Glomerular endothelial cell (primary cell): ENCODE results near the gene MGST3. TPM values are rescaled to one million over a fixed set of nuclear protein-coding genes. Genes with fewer than 3 reads are reported as not detected.
"Not testable (repeated sequence)": the region's sequence is repeated elsewhere in the genome, so short reads cannot be mapped to it uniquely, and the experiment has no call there.

ENCODE experiments used
- DNase-seq: peaks from one replicate; pipeline ENCODE4 v3.0.0-alpha.2; 2011; ENCODE audit warnings: low read depth, low spot score; ENCODE audit errors: extremely low read depth
- total RNA-seq: library from RNA; depleted of rRNA; stranded (reverse); fragments of >200 nt; gene quantifications from 2 replicates; pipeline ENCODE4 v1.2.3, GENCODE V29; 2015

Gene MGST3
- total RNA-seq, 1 donor from 2014 or later, result 227 TPM

DNA sequence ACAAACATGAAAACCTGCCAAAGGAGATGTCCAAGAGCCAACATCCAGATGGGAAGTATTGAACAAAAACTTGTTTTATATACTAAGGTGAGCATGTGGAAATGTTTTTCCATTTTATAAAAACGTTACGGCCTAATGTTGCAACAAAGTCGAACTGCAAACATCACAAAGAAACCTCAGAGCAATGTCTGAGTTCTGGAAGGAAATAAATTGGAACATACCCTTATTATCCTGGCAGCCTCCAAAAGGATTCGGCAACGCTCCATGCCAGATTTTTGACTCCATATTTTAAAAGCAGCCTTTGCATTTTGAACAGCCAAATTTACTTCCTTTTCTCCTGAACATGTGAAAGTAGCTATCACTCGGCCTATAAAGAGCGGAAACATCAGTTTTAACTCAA, 64.0 kb downstream of the MGST3 start:
- DNase-seq, result no peak

DNA sequence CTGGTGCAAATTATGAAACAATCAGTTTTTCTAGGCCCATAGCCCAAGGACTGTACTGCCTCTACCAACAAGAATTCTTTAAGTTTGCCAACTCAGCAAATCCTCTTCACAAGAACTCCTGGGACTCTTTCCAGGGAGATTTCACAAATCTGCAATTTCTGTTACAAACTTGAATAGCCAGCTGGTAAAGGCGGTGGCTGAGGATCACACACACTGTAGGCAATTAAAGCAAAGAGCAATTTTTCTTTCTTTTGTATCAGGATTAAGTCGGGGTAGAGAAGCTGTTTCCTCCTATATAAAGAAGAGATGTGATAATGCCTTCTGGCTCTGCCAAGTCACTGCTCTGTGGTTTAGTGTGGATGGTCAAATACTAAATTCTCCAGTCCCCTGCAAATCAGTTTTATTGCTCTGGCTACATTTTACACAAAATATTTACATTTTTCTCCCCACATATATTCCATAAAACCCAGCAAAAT, 65.6 kb downstream of the MGST3 start:
- no peak for DNase-seq

DNA sequence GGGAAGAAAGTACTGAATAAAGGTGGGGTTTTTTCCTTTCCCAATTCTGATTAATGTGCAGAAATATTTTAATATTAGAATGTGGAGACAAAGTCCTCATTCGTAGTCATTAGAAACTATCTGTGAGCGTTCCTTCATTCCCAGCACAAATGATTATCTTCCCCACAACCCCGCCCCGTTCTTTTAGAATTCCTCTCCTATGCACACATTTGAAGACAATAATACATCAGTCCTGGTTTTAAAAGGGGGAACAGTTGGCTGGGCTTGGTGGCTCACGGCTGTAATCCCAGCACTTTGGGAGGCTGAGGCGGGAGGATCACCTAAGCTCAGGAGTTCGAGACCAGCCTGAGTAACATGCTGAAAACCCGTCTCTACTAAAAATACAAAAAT, 66.5 kb downstream of the MGST3 start:
- DNase-seq, result no peak

DNA sequence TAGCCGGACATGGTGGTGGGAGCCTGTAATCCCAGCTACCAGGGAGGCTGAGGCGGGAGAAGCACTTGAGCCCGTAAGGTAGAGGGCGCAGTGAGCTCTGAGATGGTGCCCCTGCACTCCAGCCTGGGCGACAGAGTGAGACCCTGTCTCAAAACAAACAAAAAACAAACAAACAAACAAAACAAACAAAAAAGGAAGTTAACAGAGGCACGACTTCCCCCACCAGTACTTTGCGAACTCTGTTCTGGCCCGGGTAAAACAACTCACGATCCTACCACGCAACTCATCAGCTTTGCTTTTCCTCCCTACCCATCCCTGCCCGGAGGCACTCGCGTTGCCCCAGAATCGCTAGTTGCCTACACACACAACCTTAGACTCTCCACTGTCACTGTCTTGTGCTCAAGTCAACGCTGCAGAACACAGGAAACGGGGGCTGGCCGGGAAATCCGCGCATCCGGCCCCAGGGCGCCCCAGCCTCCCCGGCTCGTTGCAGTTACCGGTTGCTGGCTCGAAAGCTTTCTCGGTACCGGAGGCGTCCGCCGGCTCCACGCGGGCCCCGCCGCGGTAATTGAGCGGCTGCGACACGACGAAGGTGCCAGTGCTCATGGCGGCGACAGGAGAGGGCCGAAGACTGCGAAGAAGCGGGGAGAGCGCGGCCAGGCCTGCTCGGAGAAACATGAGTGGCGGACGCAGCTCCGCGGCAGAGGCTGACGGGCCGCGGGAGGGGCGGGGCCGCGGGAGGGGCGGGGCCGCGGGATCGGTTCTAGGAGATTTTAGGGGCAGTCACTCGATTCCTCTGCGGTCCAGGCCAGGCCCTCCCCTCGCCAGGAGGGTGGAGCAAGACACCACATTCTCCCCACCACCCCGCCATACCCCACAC, 67.1 kb downstream of the MGST3 start, which contains the start of gene ALDH9A1:
ALDH9A1 (minus strand) TSS at position 682 of the 880 bp plus-strand sequence; CDS start at position 678, 4 bp downstream.
- DNase-seq, result no peak

DNA sequence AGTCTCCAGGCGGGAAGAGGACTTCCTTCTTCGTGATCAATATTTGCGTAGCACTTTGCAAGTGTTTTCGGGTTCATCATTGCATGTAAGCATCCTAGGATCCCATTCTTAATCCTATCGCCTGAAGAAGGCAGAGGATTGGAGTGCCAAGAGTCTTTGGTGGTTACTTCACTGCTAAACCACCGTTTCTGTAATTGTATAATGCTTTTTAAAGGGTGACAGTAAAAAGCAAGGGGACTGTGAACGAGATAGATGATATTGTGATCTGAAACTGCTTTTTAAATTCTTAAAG, 67.7 kb downstream of the MGST3 start:
- DNase-seq, result no peak

DNA sequence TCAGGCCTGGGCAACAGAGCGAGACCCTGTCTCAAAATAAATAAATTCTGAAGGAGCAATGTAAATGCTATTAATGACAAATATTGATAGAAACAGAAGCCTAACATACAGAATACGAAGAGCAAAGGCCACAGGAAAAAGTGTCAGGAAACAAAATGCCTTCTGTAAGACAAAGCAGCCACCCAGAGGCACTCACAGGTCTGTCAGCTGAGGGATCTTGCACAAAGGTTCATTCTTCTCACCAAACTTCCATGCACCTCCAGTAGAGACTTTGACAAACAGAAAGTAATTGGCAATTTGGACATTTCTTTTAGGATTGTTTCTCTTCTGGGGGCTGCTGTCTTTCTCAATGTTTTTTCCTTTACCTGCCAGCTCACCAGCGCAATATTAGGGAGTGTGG, 68.5 kb downstream of the MGST3 start:
- no peak for DNase-seq

DNA sequence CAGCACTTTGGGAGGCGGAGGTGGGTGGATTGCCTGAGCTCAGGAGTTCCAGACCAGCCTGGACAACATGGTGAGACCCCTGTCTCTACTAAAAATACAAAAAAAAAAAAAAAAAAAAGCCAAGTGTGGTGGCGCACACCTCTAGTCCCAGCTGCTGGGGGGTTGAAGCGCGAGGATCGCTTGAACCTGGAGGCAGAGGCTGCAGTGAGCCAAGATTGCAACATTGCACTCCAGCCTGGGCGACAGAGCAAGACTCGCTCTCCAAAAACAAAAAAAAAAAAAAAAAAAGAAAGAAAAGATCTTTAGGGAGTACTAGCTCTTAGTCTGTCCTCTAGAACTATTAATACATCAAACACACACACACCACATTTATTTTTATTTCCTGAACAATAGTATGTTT, 70.9 kb downstream of the MGST3 start:
- DNase-seq, result not testable (repeated sequence)

DNA sequence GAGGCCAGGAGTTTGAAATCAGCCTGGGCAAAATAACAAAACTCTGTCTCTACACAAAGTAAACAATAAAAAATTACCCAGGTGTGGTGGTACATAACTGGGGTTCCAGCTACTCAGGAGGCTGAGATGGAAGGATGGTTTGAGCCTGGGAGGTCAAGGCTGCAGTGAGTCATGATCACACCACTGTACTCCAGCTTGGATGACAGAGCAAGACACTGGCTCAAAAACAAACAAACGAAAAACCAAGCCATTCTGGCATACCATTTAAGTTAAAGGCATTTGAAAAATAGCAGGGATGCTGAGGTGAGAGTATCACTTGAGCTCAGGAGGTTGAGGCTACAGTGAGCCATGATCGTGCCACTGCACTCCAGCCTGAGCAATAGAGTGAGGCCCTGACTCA, 72.6 kb downstream of the MGST3 start:
- DNase-seq, result no peak

Other genes starting within 250 kb of the MGST3 start
- not detected in 2 replicates for gene RXRG, start 186.1 kb upstream of the MGST3 start, total RNA-seq
- not detected in 2 replicates for gene LRRC52, start 87.2 kb upstream of the MGST3 start, total RNA-seq
- 44.7 and 47.9 TPM in 2 replicates for gene ALDH9A1, start 67.3 kb downstream of the MGST3 start, total RNA-seq
- gene TMCO1, start 137.6 kb downstream of the MGST3 start, total RNA-seq, result 47.3 and 50.1 TPM in 2 replicates
- gene UCK2, start 196.4 kb downstream of the MGST3 start, total RNA-seq, result 57.7 and 78.3 TPM in 2 replicates